ENCODE data around the gene LHFPL5.

The LHFPL5 gene

GRCh38 chr6:35857853-35858252 lies 52.7 kb downstream of the LHFPL5 start:
- DNase-seq = no peak

- DNase-seq = no peak
Measured at GRCh38 chr6:35859367-35859766, 54.2 kb downstream of the LHFPL5 start.

All from suppressor macrophage treated with lipopolysaccharide for 1 hour (primary cell).